ENCODE results near the gene TCL1B.
"Not testable (repeated sequence)": the region's sequence is repeated elsewhere in the genome, so short reads cannot be mapped to it uniquely, and the experiment has no call there.

TCL1B gene

DNA sequence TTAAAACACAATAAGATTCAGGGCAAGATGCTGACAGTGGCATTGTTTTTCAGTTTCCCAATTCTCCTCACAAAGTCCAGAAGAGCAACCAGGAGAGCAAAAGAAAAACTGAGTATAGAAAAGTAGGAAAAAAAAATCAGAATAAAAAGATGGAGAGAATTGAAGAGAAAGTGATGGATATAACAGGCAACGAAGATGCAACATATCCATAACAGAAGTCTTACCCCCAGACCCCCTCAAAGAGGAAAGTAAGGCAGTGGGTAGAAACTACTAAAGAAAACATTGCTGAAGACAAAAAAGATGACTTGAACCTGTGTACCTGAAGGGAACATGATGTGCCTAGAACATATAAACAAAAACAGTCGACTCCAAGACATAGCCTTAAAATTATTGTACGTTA, 17.1 kb downstream of the TCL1B start:
- DNase-seq (ENCODE audit: low spot score) = no peak

GRCh38 chr14:95703805-95704204, 17.6 kb downstream of the TCL1B start:
- no peak for DNase-seq (ENCODE audit: low spot score)

DNA sequence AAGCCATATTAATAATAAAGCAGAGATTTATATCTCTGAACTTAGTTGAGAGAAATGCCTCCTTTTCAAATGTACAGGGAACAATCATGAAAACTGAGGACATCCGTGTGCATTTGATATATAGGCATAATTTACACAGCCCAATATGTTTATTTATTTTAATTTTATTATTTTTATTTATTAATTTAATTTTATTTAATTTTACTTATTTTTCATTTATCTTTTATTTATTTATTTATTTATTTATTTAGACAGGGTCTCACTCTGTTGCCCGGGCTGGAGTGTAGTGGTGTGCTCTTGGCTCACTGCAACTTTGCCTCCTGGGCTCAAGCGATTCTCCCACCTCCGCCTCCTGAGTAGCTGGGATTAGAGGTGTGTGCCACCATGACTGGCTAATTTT, 19.3 kb downstream of the TCL1B start:
- no peak for DNase-seq (ENCODE audit: low spot score)

DNA sequence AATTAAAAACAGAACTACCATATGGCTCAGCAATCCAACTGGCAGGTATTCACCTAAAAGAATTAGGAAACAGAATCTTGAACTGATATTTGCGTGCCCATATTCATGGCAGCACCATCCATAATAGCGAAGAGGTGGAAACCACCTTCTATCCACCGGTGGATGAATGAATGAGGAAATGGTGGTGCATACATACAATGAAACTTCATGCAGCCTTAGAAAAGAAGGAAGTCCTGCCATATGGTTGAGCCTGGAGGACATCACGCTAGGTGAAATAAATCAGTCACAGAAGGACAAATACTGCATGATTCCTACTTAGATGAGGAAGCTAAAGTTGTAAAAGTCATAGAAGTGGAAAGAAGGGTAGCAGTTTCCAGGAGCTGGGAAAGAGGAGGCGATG, 21.1 kb downstream of the TCL1B start:
- DNase-seq (ENCODE audit: low spot score) = no peak

- no peak for DNase-seq (ENCODE audit: low spot score)
Observed at GRCh38 chr14:95710106-95710505, 23.9 kb downstream of the TCL1B start.

GRCh38 chr14:95711476-95712176, 25.4 kb downstream of the TCL1B start:
- DNase-seq (ENCODE audit: low spot score) = no peak

DNA sequence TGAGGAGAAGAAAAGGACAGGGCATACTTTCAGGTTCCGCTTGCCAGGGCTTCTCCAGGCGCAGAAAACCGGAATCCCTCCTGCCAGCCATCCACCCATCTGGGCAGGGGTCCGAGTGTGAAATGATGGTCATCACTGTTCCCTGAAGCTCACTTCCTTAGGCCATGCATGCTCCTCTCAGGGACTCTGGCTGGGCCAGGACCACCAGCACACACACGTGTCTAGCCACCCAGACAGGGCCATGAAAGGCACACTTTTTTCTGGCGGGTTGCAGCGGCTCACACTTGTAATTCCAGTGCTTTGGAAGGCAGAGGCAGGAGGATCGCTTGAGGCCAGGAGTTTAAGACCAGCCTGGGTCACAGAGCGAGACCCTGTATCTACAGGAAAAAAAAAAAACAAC, 26.2 kb downstream of the TCL1B start:
- no peak for DNase-seq (ENCODE audit: low spot score)

GRCh38 chr14:95713596-95714371, 27.6 kb downstream of the TCL1B start, which contains the start of gene TCL1A:
Gene TCL1A (minus strand): TSS chr14:95714125. CDS start chr14:95714066, 59 bp downstream.
- no peak for DNase-seq (ENCODE audit: low spot score)

GRCh38 chr14:95722525-95723190, 36.4 kb downstream of the TCL1B start:
- no peak for DNase-seq (ENCODE audit: low spot score)

- DNase-seq (ENCODE audit: low spot score) = no peak
Observed at GRCh38 chr14:95725685-95726336, 39.6 kb downstream of the TCL1B start.

- no peak for DNase-seq (ENCODE audit: low spot score)
Observed at GRCh38 chr14:95727056-95727700, 41.0 kb downstream of the TCL1B start.

- DNase-seq (ENCODE audit: low spot score) = not testable (repeated sequence)
Observed at GRCh38 chr14:95729402-95730028, 43.3 kb downstream of the TCL1B start.

GRCh38 chr14:95730126-95730525, 43.9 kb downstream of the TCL1B start:
- DNase-seq (ENCODE audit: low spot score) = no peak

DNA sequence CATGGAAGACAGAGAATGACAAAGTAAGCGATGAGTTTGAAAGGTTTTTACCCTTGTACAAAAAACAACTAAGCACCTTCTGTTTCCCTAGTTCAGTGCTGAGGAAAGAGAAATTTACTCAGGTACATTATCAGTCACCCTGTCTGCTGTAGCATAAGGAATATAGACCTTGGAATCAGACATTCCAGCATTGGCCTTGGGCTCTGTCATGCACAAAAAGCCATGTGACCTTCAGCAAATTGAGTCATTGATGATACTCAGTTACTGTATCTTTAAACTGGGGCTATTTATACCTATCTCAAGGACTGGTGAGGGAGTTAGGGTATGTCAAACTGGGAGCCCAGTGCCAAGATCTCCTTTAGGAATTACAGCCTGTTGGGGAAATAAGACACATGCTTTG, 47.0 kb downstream of the TCL1B start:
- DNase-seq (ENCODE audit: low spot score) = no peak

GRCh38 chr14:95739356-95739755, 53.1 kb downstream of the TCL1B start:
- DNase-seq (ENCODE audit: low spot score) = no peak

DNA sequence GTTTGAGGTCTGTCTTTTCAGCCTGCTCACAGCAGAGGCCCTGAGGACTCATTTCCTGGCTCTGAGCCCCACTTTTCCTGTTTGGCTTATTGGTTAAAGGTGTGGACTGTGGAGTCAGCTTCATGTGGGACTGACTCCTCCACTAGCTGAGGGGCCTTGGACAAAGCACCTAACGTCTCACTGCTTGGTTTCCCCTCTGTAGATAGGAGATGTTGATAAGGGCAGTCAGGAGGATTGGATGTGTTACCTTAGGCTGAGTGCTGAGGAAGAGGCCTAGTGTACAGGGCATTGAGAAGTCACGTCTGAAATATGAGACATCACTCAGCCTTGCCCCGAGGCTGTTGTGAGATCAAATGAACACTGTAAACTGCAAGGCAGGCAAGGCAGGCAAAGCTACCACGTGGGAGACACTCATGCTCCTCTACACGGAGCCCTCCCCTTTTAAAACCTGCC, 54.8 kb downstream of the TCL1B start:
- no peak for DNase-seq (ENCODE audit: low spot score)

- no peak for DNase-seq (ENCODE audit: low spot score)
Observed at GRCh38 chr14:95741781-95742180, 55.6 kb downstream of the TCL1B start.
